HL-60 (cell line): Measurements from ENCODE around the gene FRS3.

Experiments
- DNase-seq, 2 experiments: peaks; one replicate each; pipeline ENCODE4 v3.0.0-alpha.2; 2010 to 2020; ENCODE audit warnings: low read depth in 1 of 2, low spot score in 1 of 2
- H3K27ac ChIP-seq: fragments of 250-450 bp; sonication (Bioruptor Pico); replicated peaks from 2 replicates; pipeline ENCODE4 v1.5.1; 2020; ENCODE audit warnings: mild to moderate bottlenecking, moderate library complexity
- H3K27me3 ChIP-seq: fragments of 250-450 bp; sonication (Bioruptor Pico); 2 replicates; pipeline ENCODE4 v1.5.1; 2021; ENCODE audit warnings: mild to moderate bottlenecking, moderate library complexity; ENCODE audit not compliant: insufficient read depth, poor library complexity, severe bottlenecking
- H3K4me3 ChIP-seq: replicated peaks from 2 replicates; pipeline ENCODE4 v1.5.1; 2011; ENCODE audit warnings: mild to moderate bottlenecking, control low read depth, low read length; ENCODE audit not compliant: insufficient read depth
- CTCF ChIP-seq: IDR thresholded peaks from one replicate; pipeline ENCODE4 v1.5.1; 2011; ENCODE audit warnings: low read length, control low read depth, inconsistent platforms; ENCODE audit not compliant: insufficient read depth
- GABPA ChIP-seq: IDR thresholded peaks from 2 replicates; pipeline ENCODE4 v1.6.1; 2012; ENCODE audit warnings: low read depth
- POLR2AphosphoS5 ChIP-seq: IDR thresholded peaks from 2 replicates; pipeline ENCODE4 v1.6.1; 2012; ENCODE audit warnings: low read depth
- REST ChIP-seq: IDR thresholded peaks from 2 replicates; pipeline ENCODE4 v1.6.1; 2012; ENCODE audit warnings: low read depth; ENCODE audit not compliant: insufficient replicate concordance
- SPI1 ChIP-seq: IDR thresholded peaks from 2 replicates; pipeline ENCODE4 v1.6.1; 2012; ENCODE audit warnings: low read depth, mild to moderate bottlenecking, borderline replicate concordance

FRS3 gene

GRCh38 chr6:41801380-41801779 is 21.7 kb upstream of the FRS3 start:
- Histone ChIP-seq H3K4me3 (no peak overlapping the region), H3K27ac (no peak overlapping the region), H3K27me3 (no peaks in the 10 kb centered on the region)
- TF ChIP-seq CTCF = peak; percentile 26
- no peak for TF ChIP-seq REST
- TF ChIP-seq SPI1 = no peak
- no peak for DNase-seq

DNA sequence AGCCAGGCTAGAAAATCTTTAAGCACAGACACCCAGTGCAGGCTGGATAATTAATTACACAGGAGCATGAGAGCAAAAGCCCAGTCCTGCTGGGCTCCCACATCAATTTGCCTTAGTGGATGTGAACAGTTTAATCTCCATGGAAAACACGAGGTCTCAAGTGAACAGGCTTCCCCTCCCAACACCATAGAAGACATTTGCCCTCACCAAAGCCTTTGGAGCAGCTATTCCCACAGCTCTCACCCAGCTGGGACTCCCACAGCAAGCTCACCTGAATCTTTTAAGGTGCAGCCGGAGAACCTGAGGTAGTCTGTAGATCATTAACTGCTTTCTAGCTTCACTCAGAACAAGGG is 19.8 kb upstream of the FRS3 start:
- TF ChIP-seq CTCF (no peak), SPI1 (no peak), GABPA (no peak), REST (no peak), POLR2AphosphoS5 (no peak)
- no peak for DNase-seq
- H3K27me3 ChIP-seq = no peaks in the 10 kb centered on the region

GRCh38 chr6:41798901-41799558 is 19.3 kb upstream of the FRS3 start:
- H3K27me3 ChIP-seq = no peaks in the 10 kb centered on the region
- DNase-seq = no peak
- H3K4me3 ChIP-seq = no peak overlapping the region
- H3K27ac ChIP-seq = no peak overlapping the region
- TF ChIP-seq SPI1 (no peak), REST (no peak), POLR2AphosphoS5 (no peak), CTCF (no peak)

More for the DNA sequence above, 19.8 kb upstream of the FRS3 start:
- H3K27ac ChIP-seq = no peak overlapping the region
- H3K4me3 ChIP-seq = no peak overlapping the region
